ENCODE results near the gene ITGAE. TPM values are rescaled to one million over a fixed set of nuclear protein-coding genes. Genes with fewer than 3 reads are reported as not detected.
"Not testable (repeated sequence)": the region's sequence is repeated elsewhere in the genome, so short reads cannot be mapped to it uniquely, and the experiment has no call there.

The ITGAE gene
- total RNA-seq, 1 experiment from 2014 or later: 14.7 TPM

GRCh38 chr17:3710951-3711383, 90.0 kb downstream of the ITGAE start:
- no peak for DNase-seq
- H3K4me1 Mint-ChIP-seq (ENCODE audit: low read depth, unreplicated experiment): no peaks in the 10 kb centered on the region
- intact Hi-C loops (cut with micrococcal nuclease; ENCODE audit: unreplicated experiment): no loop called here
- no peaks in the 10 kb centered on the region for H3K27me3 Mint-ChIP-seq (ENCODE audit: unreplicated experiment)
- H3K9me3 Mint-ChIP-seq (ENCODE audit: low read depth, unreplicated experiment): no peaks in the 10 kb centered on the region
- peaks cover 4% of the 10 kb centered on the region for H3K36me3 Mint-ChIP-seq (ENCODE audit: insufficient read depth, unreplicated experiment)
- no TSS peak for BruUV-seq (replicated peaks)
- CTCF ChIA-PET: interaction anchor here (0.7 kb wide), 1 partner anchor 8 kb away, joined by 3 read pairs; no protein-coding TSS in a partner anchor
- H3K4me3 Mint-ChIP-seq (ENCODE audit: low read depth, unreplicated experiment): no peak overlapping the region
- no peak for TF ChIP-seq CTCF (IDR thresholded peaks at IDR 0.05; ENCODE audit: unreplicated experiment)
- no peak overlapping the region for H3K27ac Mint-ChIP-seq (ENCODE audit: unreplicated experiment)

- TF ChIP-seq CTCF (IDR thresholded peaks at IDR 0.05; ENCODE audit: unreplicated experiment): no peak
- Mint-ChIP-seq H3K27ac (ENCODE audit: unreplicated experiment) (no peak overlapping the region), H3K4me3 (ENCODE audit: low read depth, unreplicated experiment) (no peak overlapping the region), H3K36me3 (ENCODE audit: insufficient read depth, unreplicated experiment) (peaks cover 4% of the 10 kb centered on the region), H3K4me1 (ENCODE audit: low read depth, unreplicated experiment) (no peaks in the 10 kb centered on the region), H3K9me3 (ENCODE audit: low read depth, unreplicated experiment) (no peaks in the 10 kb centered on the region), H3K27me3 (ENCODE audit: unreplicated experiment) (no peaks in the 10 kb centered on the region)
- CTCF ChIA-PET: interaction anchor here (0.6 kb wide), 1 partner anchor 416 kb away, joined by 5 read pairs; no protein-coding TSS in a partner anchor
- intact Hi-C loops (cut with micrococcal nuclease; ENCODE audit: unreplicated experiment): no loop called here
- DNase-seq: no peak
- no TSS peak for BruUV-seq (replicated peaks)
Observed at GRCh38 chr17:3708366-3708765, 92.6 kb downstream of the ITGAE start.

- H3K36me3 Mint-ChIP-seq (ENCODE audit: insufficient read depth, unreplicated experiment); BruUV-seq (replicated peaks); CTCF ChIA-PET: not testable (repeated sequence)
Observed at GRCh38 chr17:3705718-3705984, 95.3 kb downstream of the ITGAE start.

GRCh38 chr17:3704931-3705717, 95.9 kb downstream of the ITGAE start:
- Mint-ChIP-seq H3K4me3 (ENCODE audit: low read depth, unreplicated experiment) (no peak overlapping the region), H3K9me3 (ENCODE audit: low read depth, unreplicated experiment) (no peaks in the 10 kb centered on the region), H3K27ac (ENCODE audit: unreplicated experiment) (no peak overlapping the region), H3K4me1 (ENCODE audit: low read depth, unreplicated experiment) (no peaks in the 10 kb centered on the region), H3K27me3 (ENCODE audit: unreplicated experiment) (no peaks in the 10 kb centered on the region), H3K36me3 (ENCODE audit: insufficient read depth, unreplicated experiment) (no peaks in the 10 kb centered on the region)
- DNase-seq: no peak
- no peak for TF ChIP-seq CTCF (IDR thresholded peaks at IDR 0.05; ENCODE audit: unreplicated experiment)
- BruUV-seq (replicated peaks): no TSS peak
- CTCF ChIA-PET: no interaction called here
- intact Hi-C loops (cut with micrococcal nuclease; ENCODE audit: unreplicated experiment): no loop called here

More at GRCh38 chr17:3705718-3705984, 95.3 kb downstream of the ITGAE start:
- H3K4me3 Mint-ChIP-seq (ENCODE audit: low read depth, unreplicated experiment); DNase-seq; intact Hi-C loops (cut with micrococcal nuclease; ENCODE audit: unreplicated experiment); H3K27ac Mint-ChIP-seq (ENCODE audit: unreplicated experiment); H3K27me3 Mint-ChIP-seq (ENCODE audit: unreplicated experiment); H3K9me3 Mint-ChIP-seq (ENCODE audit: low read depth, unreplicated experiment); H3K4me1 Mint-ChIP-seq (ENCODE audit: low read depth, unreplicated experiment): not testable (repeated sequence)

GRCh38 chr17:3702041-3702539, 98.9 kb downstream of the ITGAE start:
- intact Hi-C loops (cut with micrococcal nuclease; ENCODE audit: unreplicated experiment); H3K27me3 Mint-ChIP-seq (ENCODE audit: unreplicated experiment): not testable (repeated sequence)
- CTCF ChIA-PET: interaction anchor here (0.5 kb wide), 1 partner anchor 9 kb away, joined by 3 read pairs; no protein-coding TSS in a partner anchor

More at GRCh38 chr17:3702041-3702539, 98.9 kb downstream of the ITGAE start:
- H3K27ac Mint-ChIP-seq (ENCODE audit: unreplicated experiment); H3K4me1 Mint-ChIP-seq (ENCODE audit: low read depth, unreplicated experiment); H3K36me3 Mint-ChIP-seq (ENCODE audit: insufficient read depth, unreplicated experiment); BruUV-seq (replicated peaks); H3K9me3 Mint-ChIP-seq (ENCODE audit: low read depth, unreplicated experiment); DNase-seq; H3K4me3 Mint-ChIP-seq (ENCODE audit: low read depth, unreplicated experiment): not testable (repeated sequence)
